ENCODE results near the gene FANCE.
A peak's percentile ranks its signal among the peaks of the same experiment; 100 is the strongest.

The FANCE gene

GRCh38 chr6:35452183-35453090, at the start of gene FANCE:
FANCE (plus strand) TSS chr6:35452338; CDS start chr6:35452546, 208 bp downstream.
- peak; percentile 87 for DNase-seq (ENCODE audit: low read depth)

GRCh38 chr6:35402856-35403191, 49.3 kb upstream of the FANCE start:
- DNase-seq (ENCODE audit: low read depth) = no peak

GRCh38 chr6:35403544-35404442, 48.3 kb upstream of the FANCE start:
- DNase-seq (ENCODE audit: low read depth) = no peak

GRCh38 chr6:35406711-35407485, 45.2 kb upstream of the FANCE start:
- no peak for DNase-seq (ENCODE audit: low read depth)

- no peak for DNase-seq (ENCODE audit: low read depth)
Observed at GRCh38 chr6:35409245-35409644, 42.9 kb upstream of the FANCE start.

GRCh38 chr6:35410131-35410530, 42.0 kb upstream of the FANCE start:
- DNase-seq (ENCODE audit: low read depth) = no peak

GRCh38 chr6:35411066-35411465, 41.1 kb upstream of the FANCE start:
- DNase-seq (ENCODE audit: low read depth) = no peak

GRCh38 chr6:35412102-35412501, 40.0 kb upstream of the FANCE start:
- no peak for DNase-seq (ENCODE audit: low read depth)

- no peak for DNase-seq (ENCODE audit: low read depth)
Observed at GRCh38 chr6:35413911-35414310, 38.2 kb upstream of the FANCE start.

- DNase-seq (ENCODE audit: low read depth) = no peak
Observed at GRCh38 chr6:35415065-35415891, 36.9 kb upstream of the FANCE start.

GRCh38 chr6:35417979-35418661, 34.0 kb upstream of the FANCE start:
- peak; percentile 68 for DNase-seq (ENCODE audit: low read depth)

GRCh38 chr6:35419417-35419816, 32.7 kb upstream of the FANCE start:
- DNase-seq (ENCODE audit: low read depth) = peak; percentile 29

GRCh38 chr6:35419961-35420360, 32.2 kb upstream of the FANCE start:
- no peak for DNase-seq (ENCODE audit: low read depth)

GRCh38 chr6:35425284-35425683, 26.9 kb upstream of the FANCE start:
- DNase-seq (ENCODE audit: low read depth) = no peak

GRCh38 chr6:35426074-35426473, 26.1 kb upstream of the FANCE start:
- no peak for DNase-seq (ENCODE audit: low read depth)

GRCh38 chr6:35427435-35427834, 24.7 kb upstream of the FANCE start:
- DNase-seq (ENCODE audit: low read depth) = no peak

GRCh38 chr6:35427851-35428321, 24.3 kb upstream of the FANCE start:
- no peak for DNase-seq (ENCODE audit: low read depth)

GRCh38 chr6:35428421-35429149, 23.6 kb upstream of the FANCE start:
- DNase-seq (ENCODE audit: low read depth) = no peak

- no peak for DNase-seq (ENCODE audit: low read depth)
Observed at GRCh38 chr6:35429463-35429862, 22.7 kb upstream of the FANCE start.

GRCh38 chr6:35432291-35432690, 19.8 kb upstream of the FANCE start:
- no peak for DNase-seq (ENCODE audit: low read depth)
